Left ventricle myocardium superior (tissue), 1 donor: Measurements from ENCODE around the gene EVX2. TPM values are rescaled to one million over a fixed set of nuclear protein-coding genes. Genes with fewer than 3 reads are reported as not detected.

ENCODE experiments used
- ATAC-seq: fragments of 200-7000 bp; cut with Tn5 transposase; one replicate; pipeline ENCODE4 v1.9.1; 2020; ENCODE audit warnings: mild to moderate bottlenecking, moderate library complexity
- DNase-seq: peaks from one replicate; pipeline ENCODE4 v3.0.0-alpha.2; 2020
- intact Hi-C: fragments of 100-400 bp; cut with micrococcal nuclease; formaldehyde crosslinking; loops from one replicate; pipeline ENCODE4 v1.11.0; 2022
- total RNA-seq: library from RNA; stranded (reverse); fragmentation: NEBNext Ultra II Directional; extraction: Animal tissue kit (Norgen Biotek cat#: 25700); gene quantifications from one replicate; pipeline ENCODE4 v1.2.1, GENCODE V29; 2021
- donor health status: DM: no; HTN: yes; CAD: no; lungs with severe emphysema.

Gene EVX2
- total RNA-seq, 1 donor from 2014 or later: not detected

DNA sequence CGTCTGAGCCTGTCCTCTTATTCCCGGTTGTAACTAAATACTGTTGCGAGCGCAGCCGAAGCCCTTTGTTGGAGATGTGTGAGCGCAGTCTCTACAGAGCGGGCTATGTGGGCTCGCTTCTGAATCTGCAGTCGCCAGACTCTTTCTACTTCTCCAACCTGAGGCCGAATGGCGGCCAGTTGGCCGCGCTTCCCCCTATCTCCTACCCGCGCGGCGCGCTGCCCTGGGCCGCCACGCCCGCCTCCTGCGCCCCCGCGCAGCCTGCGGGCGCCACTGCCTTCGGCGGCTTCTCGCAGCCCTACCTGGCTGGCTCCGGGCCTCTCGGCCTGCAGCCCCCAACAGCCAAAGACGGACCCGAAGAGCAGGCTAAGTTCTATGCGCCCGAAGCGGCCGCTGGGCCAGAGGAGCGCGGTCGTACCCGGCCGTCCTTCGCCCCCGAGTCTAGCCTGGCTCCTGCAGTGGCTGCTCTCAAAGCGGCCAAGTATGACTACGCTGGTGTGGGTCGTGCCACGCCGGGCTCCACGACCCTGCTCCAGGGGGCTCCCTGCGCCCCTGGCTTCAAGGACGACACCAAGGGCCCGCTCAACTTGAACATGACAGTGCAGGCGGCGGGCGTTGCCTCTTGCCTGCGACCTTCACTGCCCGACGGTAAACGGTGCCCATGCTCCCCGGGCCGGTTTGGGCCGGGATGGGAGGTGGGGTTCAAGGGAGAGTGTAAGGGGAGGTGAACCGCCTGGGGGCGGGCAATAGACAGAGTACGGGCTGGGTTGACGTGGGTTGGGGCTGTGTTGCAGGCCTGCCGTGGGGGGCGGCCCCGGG is 16.2 kb upstream of the EVX2 start, which contains the start of gene HOXD12:
TSS of gene HOXD12 (plus strand) at position 68 of the 819 bp plus-strand sequence. CDS start at position 75, 7 bp downstream.
- intact Hi-C loops: no loop called here
- DNase-seq: no peak
- no peak for ATAC-seq

DNA sequence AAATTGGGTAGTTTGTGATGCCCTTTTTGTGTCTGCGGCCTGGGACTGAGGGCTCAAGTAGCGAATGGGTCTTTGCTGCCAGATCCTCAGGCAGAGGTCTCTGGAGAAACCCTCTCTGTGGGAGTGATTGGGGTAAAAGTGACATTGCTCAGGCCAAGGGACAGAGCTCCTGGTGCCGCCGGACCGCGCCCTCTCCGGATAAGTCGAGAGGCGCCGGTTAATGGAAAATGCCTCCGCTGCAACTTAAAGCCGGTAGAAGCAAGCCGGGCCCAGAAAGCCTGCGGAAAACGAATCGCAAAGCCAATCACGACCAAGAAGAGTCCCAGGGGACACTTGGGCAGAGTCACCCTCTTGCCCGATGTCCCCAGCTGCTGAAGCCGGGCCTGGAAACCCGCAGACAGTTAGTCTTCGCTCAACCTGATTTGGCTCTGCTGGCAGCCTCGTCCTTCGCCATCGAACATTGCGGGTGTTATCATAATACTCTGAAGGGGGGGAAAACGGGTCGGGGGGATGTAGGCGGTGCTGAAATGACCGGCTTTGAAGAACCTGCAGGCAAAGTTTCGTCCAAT is 15.5 kb upstream of the EVX2 start:
- intact Hi-C loops: no loop called here
- DNase-seq (no peak), ATAC-seq (no peak)

DNA sequence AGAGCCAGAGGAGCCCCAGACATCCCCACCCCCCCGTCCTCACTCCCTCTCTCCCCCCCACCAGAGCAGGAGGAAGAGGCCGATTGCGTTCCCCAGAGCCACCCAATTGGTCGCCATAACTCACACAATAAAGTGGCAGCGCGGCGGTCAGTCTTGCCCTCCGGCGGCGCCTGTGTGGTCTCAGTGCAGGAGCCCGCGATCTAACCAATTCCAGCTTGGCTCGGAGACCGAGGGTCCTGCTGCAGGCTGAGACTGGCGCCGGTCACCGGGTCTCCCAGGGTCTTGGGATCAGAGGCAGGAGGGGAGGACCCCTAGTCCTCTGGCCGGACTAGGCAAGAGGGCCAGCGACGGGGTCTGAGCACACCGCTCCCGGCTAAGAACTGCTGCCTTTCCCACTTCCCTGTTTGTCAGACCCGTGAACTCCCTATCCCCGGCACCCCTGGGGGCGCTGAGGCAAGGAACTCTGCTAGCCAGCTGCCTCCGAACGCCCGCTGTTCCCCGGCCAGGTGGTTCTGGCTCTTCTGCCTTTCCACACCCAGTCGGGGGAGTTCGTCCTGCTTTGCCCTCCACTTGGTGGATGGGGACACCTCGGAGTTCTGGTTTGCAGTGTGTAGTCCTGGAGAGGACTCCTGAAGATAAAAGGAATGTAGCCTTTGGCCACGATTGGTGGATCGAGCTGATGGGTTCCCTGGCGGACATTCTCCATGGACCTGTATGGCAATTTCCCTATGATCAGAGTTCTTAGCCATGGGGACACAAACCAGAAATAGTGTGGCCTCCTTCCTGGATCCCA is 14.8 kb upstream of the EVX2 start:
- intact Hi-C loops: no loop called here

DNA sequence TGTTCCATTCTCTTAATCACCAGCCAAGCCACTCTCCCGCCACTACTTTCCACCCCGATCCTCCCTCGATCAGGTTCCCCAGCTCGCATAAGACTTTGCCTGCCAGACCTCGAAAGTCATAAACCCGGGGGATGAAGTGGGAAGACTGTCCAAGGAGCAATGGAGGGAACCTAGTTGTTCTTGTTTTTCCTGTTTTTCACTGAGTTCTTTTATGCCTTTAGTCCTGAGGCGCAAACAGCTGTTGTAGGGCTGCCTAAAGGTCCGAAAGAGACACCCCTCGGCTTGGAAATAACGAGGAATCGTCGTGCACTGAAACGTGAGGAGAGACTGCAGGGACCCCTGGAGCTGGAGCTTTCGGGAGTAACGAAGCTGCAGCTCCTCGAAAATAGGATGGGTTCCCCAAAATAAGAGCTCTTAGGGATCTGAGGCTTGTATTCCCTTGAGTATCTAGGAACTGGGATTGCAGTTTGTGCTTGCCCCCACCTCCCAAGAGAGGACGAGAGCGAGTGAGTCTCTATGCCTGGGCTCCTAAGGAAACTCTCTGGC is 14.1 kb upstream of the EVX2 start:
- DNase-seq (no peak), ATAC-seq (no peak)
- intact Hi-C loops: no loop called here

More for the DNA sequence above, 14.8 kb upstream of the EVX2 start:
- DNase-seq: no peak
- no peak for ATAC-seq

DNA sequence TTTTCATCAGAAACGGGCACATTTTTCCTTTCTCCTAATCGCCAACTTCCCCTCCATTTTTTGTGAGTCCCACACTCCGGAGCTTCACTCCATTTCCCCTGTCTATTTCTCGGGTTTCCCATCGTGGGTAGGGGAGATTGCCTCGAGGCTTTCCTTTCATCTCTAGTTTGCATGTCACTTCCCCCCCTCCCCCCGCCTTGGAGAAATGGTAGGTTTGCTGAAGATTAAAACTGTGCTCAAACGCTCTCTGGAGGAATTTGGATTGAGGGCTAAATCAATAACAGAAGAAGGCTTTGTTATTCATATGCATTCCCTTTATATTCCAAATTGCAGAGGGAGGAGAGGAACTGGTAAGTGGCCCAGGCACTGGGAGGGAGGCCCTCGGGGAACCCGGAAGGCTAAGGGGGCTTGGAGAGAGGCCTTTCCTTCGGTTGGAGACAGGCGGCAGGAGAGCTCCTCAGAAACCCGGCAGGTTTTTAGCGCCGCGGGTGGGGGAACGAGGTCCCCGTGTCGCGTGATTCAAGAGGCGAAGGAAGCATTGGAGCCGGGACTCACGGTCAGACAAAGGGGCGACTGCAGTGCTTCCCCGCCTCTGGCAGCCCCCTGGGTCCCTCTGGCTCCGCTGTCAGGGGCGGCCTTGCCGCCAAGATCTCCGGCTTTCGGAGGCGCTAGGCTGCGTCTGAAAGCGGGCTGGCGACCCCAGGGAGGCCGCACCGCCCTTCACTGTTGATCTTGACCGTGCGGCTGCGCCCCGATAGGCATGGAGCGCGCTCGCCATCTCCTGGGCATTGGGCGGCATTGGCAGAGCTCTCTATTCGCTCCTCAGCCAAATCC is 13.4 kb upstream of the EVX2 start:
- ATAC-seq: peak; percentile 90
- intact Hi-C loops: no loop called here
- peak; percentile 76 for DNase-seq

DNA sequence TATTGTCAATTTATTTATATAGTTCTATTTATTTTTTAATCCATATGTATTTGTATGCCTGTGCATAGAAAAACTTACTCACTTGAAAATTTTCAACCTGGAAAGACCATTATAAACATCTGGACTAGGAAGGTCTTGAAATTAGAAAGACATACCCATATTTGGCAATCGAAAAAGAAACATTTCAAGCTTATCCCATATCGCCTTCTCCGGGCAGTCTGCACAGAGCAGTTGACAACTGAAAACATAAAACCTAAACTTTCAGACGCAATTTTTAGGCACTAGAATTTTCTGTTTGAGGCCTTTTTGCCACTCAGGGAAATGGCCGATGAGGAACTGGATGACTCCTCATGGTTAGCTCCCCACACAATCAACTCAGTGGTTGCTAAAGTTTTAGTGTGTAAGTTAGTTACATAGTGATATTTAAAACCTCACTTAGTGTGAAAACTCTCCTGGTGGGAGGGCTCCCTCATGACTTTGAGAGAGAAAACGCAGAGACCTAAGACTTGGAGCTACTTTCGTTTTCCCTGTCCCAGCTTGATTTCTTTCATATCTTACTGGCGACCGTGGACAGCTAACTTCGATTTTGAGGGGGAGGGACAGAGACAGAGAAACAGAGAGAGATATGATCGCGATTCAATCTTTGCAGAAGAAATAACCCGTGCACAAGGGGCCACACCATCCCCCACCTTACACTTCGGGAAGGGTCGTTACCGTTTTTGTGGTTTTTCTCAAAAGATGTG is 12.7 kb upstream of the EVX2 start:
- DNase-seq: no peak
- intact Hi-C loops: no loop called here
- ATAC-seq: no peak

DNA sequence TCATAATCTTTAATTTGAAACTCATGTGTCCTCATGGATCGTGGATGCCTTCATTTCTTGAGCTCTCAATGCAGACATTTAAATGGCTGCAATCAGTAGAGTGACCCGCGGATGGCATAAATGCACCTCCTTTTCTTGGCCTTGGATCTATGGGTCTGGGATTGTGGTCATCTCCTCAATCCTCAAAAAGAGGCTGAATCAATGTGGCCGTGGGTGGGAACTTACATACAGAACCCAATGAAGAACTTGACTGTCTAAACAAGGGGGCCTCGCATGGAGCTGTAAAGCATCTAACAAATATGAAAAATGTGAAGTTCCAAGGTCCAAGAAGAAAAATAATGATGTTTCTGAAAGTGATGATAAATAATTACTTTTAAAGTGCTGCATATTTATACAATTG is 11.7 kb upstream of the EVX2 start:
- DNase-seq (no peak), ATAC-seq (no peak)
- intact Hi-C loops: no loop called here

DNA sequence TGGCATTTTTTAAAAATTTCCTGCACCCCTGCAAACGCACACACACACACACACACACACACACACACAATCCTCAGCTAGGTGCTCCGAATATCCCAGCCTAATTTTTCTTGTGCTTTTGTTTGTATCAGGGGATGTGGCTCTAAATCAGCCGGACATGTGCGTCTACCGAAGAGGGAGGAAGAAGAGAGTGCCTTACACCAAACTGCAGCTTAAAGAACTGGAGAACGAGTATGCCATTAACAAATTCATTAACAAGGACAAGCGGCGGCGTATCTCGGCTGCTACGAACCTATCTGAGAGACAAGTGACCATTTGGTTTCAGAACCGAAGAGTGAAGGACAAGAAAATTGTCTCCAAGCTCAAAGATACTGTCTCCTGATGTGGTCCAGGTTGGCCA is 10.6 kb upstream of the EVX2 start:
- ATAC-seq (no peak), DNase-seq (no peak)
- intact Hi-C loops: no loop called here

DNA sequence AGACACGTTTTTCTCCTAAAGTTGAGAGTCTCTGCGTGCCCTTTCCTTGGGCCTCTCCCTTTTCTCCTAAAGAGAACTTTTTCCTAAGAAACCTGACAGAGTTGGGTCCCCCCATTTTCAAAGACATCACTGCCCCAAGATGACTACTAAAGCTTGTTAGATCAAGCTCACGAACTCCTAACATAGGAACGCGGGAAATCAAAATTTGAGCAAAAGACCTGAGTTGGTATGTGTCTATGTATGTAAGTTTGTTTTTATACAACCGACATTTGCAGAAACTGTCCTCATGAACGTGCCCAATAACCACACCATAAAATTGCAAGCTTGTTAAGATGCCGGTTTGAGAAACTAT is 10.1 kb upstream of the EVX2 start:
- no peak for DNase-seq
- no peak for ATAC-seq
- intact Hi-C loops: no loop called here

DNA sequence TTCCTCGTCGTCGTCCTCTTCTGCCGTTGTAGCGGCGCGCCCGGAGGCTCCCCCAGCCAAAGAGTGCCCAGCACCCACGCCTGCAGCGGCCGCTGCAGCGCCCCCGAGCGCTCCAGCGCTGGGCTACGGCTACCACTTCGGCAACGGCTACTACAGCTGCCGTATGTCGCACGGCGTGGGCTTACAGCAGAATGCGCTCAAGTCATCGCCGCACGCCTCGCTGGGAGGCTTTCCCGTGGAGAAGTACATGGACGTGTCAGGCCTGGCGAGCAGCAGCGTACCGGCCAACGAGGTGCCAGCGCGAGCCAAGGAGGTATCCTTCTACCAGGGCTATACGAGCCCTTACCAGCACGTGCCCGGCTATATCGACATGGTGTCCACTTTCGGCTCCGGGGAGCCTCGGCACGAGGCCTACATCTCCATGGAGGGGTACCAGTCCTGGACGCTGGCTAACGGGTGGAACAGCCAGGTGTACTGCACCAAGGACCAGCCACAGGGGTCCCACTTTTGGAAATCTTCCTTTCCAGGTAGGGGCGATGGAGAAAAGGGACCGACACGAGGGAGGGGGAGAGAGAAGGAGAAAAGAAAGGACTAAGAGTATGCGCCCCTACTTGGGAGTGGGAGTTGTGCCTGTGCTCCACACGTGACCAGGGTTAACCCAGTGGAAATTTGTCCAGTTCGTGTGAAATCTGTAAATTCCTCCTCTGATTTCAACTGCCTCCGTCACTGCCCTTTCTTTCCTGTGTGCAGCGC is 9.6 kb upstream of the EVX2 start:
- no peak for DNase-seq
- no peak for ATAC-seq
- intact Hi-C loops: no loop called here

DNA sequence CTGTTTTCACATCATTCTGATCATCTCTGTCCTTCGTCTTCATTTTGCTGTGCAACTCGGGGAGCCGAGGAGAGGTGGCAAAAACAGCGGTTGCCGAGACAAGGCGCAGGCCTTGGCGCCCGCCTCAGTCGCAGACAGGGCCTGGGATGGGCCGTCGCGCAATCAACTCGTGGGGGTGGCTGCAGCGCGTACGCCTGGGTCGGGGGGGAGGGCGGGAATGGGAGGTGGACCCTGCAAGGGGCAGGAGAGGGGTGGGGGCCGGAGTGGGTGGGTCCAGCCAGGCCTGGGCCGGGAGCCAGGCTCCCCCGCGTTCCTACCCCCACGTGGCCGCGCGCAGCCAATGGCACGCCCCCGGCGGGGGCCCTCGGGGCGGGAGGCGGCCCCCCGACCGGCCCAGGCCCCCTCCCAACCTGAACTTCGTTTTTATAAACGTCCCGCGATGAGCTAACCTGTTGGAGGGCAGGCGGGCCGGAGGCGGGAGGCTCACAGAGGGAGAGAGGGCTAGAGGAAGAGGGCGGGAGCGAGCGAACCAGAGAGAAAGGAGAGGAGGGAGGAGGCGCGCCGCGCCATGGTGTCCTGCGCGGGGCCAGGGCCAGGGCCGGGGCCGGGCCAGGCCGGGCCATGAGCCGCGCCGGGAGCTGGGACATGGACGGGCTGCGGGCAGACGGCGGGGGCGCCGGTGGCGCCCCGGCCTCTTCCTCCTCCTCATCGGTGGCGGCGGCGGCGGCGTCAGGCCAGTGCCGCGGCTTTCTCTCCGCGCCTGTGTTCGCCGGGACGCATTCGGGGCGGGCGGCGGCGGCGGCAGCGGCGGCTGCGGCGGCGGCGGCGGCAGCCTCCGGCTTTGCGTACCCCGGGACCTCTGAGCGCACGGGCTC is 8.7 kb upstream of the EVX2 start, which contains the start of gene HOXD13:
TSS of gene HOXD13 (plus strand) at position 452 of the 875 bp plus-strand sequence. CDS start at position 622, 170 bp downstream.
- no peak for ATAC-seq
- intact Hi-C loops: no loop called here
- DNase-seq: no peak

DNA sequence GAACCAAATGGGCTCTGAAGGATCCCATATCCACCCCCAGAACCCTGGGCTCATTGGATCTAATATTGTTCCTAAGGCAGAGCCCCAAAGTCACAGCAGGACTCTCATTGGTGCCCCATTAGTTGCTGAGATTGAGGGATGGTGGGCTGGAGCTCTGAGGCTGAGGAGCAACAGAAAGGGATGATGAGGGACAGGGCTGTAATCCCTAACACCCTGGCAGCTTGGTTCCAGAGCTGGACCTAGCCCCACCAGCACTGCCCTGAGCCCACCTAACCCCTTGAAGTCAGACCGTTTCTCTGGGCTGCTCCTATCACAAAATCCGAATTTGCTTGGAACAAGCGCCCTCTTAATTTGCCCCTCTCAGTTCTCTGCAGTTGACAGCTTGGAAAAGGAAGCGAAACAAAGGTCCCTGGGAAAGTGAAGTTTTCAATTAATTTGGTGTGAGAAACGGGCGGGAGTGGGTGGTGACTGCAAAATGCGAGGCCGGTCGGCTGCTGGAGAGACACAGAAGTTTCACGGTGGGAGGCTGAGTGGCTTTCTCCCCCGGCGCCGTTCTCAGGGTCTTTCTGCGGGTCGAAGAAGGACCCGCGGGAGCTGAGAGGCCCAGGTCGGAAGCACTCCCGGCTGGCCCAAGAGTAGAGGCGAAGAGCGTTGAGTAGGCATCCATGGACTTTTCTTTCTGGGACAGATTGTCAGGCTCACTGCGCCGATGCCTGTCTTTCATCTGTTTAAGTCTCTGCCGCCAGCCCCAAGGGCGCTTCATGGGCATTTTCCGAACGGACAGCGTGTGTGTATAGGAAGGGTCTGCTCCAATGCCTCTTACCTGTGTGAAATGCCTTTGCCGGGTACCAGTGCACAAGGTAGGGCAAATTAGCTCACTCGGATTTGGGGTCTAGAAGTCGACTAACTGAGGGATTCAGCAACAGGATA is 7.8 kb upstream of the EVX2 start:
- ATAC-seq (no peak), DNase-seq (no peak)
- intact Hi-C loops: no loop called here

DNA sequence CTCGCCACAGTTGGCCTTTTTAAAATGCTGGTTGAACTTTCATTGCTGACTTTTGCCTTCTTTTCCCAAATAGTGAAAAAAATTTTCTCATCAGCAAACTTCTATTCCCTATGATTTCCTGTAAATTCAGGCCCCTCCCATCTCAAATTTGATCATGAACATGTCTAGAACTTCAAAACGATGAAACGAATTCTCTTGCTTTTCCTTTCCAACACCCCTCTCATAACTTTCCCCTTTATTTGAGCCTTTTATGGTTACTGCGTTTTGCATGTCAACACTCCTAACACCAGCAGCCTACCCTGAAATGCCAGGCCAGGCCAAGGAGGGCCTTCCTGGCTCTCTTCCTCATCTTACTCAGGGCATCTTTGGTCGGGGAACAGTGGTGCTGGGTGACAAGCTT is 7.1 kb upstream of the EVX2 start:
- intact Hi-C loops: no loop called here

DNA sequence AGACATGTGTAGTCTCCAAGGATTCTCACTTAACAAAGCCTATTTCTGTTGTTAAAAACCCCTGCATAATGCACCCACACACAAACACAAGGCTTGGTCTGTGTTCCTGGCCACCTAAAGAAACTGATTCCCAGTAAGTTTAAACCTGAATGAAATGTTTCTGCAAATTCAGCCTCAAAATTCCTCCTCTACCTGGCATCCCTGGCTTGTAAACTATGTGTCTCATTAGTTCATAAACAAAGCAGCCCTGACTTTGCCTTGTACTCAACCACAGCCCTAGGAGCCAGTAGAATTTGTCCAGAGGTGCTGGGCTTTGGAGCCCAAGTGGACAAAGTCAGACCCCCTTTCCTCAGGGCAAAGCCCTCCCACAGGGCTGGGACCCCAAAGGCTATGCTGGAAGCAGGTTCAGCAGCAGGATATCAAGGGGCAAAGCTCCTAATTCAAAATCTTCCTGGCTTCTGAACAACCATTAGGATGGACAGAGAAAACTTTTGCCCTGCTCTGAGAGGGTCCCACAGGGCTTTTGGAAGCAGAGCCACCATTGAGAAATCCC is 6.2 kb upstream of the EVX2 start:
- ATAC-seq: no peak
- intact Hi-C loops: loop anchor here (5.0 kb wide), 1 partner anchor 408 kb away; no protein-coding TSS in a partner anchor

More for the DNA sequence above, 7.1 kb upstream of the EVX2 start:
- DNase-seq (no peak), ATAC-seq (no peak)

More for the DNA sequence above, 6.2 kb upstream of the EVX2 start:
- no peak for DNase-seq
